Trophoblast cell (in vitro differentiated cells and primary cell): ENCODE data around the gene ADORA3.

Experiments
- DNase-seq, 2 donors: peaks; one replicate each; pipeline ENCODE4 v3.0.0-alpha.2; 2016
- H2AFZ ChIP-seq: 2 replicates; pipeline ENCODE4 v1.6.1; 2013; ENCODE audit warnings: low read length, moderate library complexity, mild to moderate bottlenecking; ENCODE audit not compliant: insufficient read depth, poor library complexity
- H2AK5ac ChIP-seq: 2 replicates; pipeline ENCODE4 v1.6.1; 2013; ENCODE audit warnings: mild to moderate bottlenecking, low read length
- H2BK120ac ChIP-seq: 2 replicates; pipeline ENCODE4 v1.6.1; 2013; ENCODE audit warnings: low read length, mild to moderate bottlenecking, moderate library complexity; ENCODE audit not compliant: insufficient read depth, poor library complexity
- H2BK12ac ChIP-seq: 2 replicates; pipeline ENCODE4 v1.6.1; 2013; ENCODE audit warnings: mild to moderate bottlenecking, low read length, moderate library complexity
- H2BK5ac ChIP-seq: 2 replicates; pipeline ENCODE4 v1.6.1; 2013; ENCODE audit warnings: low read length, low read depth, moderate library complexity, mild to moderate bottlenecking; ENCODE audit not compliant: poor library complexity
- H3K14ac ChIP-seq: 2 replicates; pipeline ENCODE4 v1.6.1; 2013; ENCODE audit warnings: mild to moderate bottlenecking, low read length
- H3K18ac ChIP-seq: 2 replicates; pipeline ENCODE4 v1.6.1; 2013; ENCODE audit warnings: mild to moderate bottlenecking, low read length
- H3K23ac ChIP-seq: 2 replicates; pipeline ENCODE4 v1.6.1; 2013; ENCODE audit warnings: low read length
- H3K27ac ChIP-seq: 2 replicates; pipeline ENCODE4 v1.5.1; 2013; ENCODE audit warnings: low read depth, mild to moderate bottlenecking, inconsistent platforms, low read length, moderate library complexity
- H3K27me3 ChIP-seq: 2 replicates; pipeline ENCODE4 v1.6.1; 2013; ENCODE audit warnings: inconsistent platforms, mild to moderate bottlenecking, low read length, moderate library complexity; ENCODE audit not compliant: insufficient read depth
- H3K36me3 ChIP-seq, 2 experiments: 1 replicate in 1 of 2; 2 replicates in 1 of 2; pipeline ENCODE4 v1.6.1; 2013; ENCODE audit warnings: low read length in 2 of 2, mild to moderate bottlenecking in 2 of 2, moderate library complexity in 1 of 2; ENCODE audit not compliant: insufficient read depth in 2 of 2, control insufficient read depth in 1 of 2
- H3K4ac ChIP-seq: 2 replicates; pipeline ENCODE4 v1.6.1; 2013; ENCODE audit warnings: low read depth, mild to moderate bottlenecking, low read length, moderate library complexity
- H3K4me1 ChIP-seq, 2 experiments: 1 replicate in 1 of 2; 2 replicates in 1 of 2; pipeline ENCODE4 v1.6.1; 2013; ENCODE audit warnings: low read length in 2 of 2, mild to moderate bottlenecking in 2 of 2, moderate library complexity in 1 of 2; ENCODE audit not compliant: insufficient read depth in 2 of 2, control insufficient read depth in 1 of 2
- H3K4me2 ChIP-seq: 2 replicates; pipeline ENCODE4 v1.6.1; 2013; ENCODE audit warnings: inconsistent platforms, mild to moderate bottlenecking, low read length, moderate library complexity
- H3K4me3 ChIP-seq: 2 replicates; pipeline ENCODE4 v1.5.1; 2013; ENCODE audit warnings: mild to moderate bottlenecking, low read depth, low read length, inconsistent platforms
- H3K79me1 ChIP-seq: one replicate; pipeline ENCODE4 v1.6.1; 2013; ENCODE audit warnings: low read length
- H3K79me2 ChIP-seq: 2 replicates; pipeline ENCODE4 v1.6.1; 2013; ENCODE audit warnings: low read length, mild to moderate bottlenecking; ENCODE audit not compliant: control insufficient read depth, insufficient read depth, poor library complexity
- H3K9ac ChIP-seq: 2 replicates; pipeline ENCODE4 v1.6.1; 2013; ENCODE audit warnings: mild to moderate bottlenecking, low read length
- H3K9me3 ChIP-seq: 2 replicates; pipeline ENCODE4 v1.6.1; 2013; ENCODE audit warnings: low read depth, mild to moderate bottlenecking, control low read depth, inconsistent platforms, low read length; ENCODE audit not compliant: insufficient read depth
- H4K12ac ChIP-seq: 2 replicates; pipeline ENCODE4 v1.6.1; 2013; ENCODE audit warnings: low read depth, mild to moderate bottlenecking, low read length, moderate library complexity
- H4K8ac ChIP-seq: 2 replicates; pipeline ENCODE4 v1.6.1; 2013; ENCODE audit warnings: low read depth, mild to moderate bottlenecking, low read length, moderate library complexity
- H4K91ac ChIP-seq: one replicate; pipeline ENCODE4 v1.6.1; 2013; ENCODE audit warnings: low read depth, mild to moderate bottlenecking, low read length, moderate library complexity
- WGBS: extraction: QIAGEN DNeasy Blood & Tissue Kit; methylation state at CpG from one replicate; pipeline ENCODE4 v1.1.7; 2013; ENCODE audit warnings: missing lambda C conversion rate; ENCODE audit not compliant: insufficient read length, insufficient coverage; ENCODE audit errors: extremely low coverage; 5-methylcytosine and 5-hydroxymethylcytosine counted together

The ADORA3 gene

GRCh38 chr1:111538343-111539025 is 35.1 kb upstream of the ADORA3 start:
- H3K4me3 ChIP-seq, result no peak overlapping the region
- H2AFZ ChIP-seq, result no peak overlapping the region
- no peak overlapping the region for H4K91ac ChIP-seq
- H3K4me2 ChIP-seq, result no peak overlapping the region
- no peak overlapping the region for H3K4ac ChIP-seq
- no peak overlapping the region for H3K9ac ChIP-seq
- H2BK5ac ChIP-seq, result no peak overlapping the region
- H3K23ac ChIP-seq, result no peak overlapping the region
- no CpG with 5 or more reads among the region's 6 CpGs for WGBS
- no peaks in the 10 kb centered on the region for H3K79me2 ChIP-seq
- H2BK12ac ChIP-seq, result no peak overlapping the region
- H3K27me3 ChIP-seq, result no peaks in the 10 kb centered on the region
- H3K79me1 ChIP-seq, result peaks cover 5% of the 10 kb centered on the region
- no peak overlapping the region for H3K14ac ChIP-seq
- no peaks in the 10 kb centered on the region for H3K9me3 ChIP-seq
- no peak overlapping the region for H3K27ac ChIP-seq
- no peak for DNase-seq
- no peak overlapping the region for H3K18ac ChIP-seq
- peaks cover 2 to 3% of the 10 kb centered on the region in 2 experiments for H3K4me1 ChIP-seq
- H2AK5ac ChIP-seq, result no peak overlapping the region
- H2BK120ac ChIP-seq, result no peak overlapping the region
- no peak overlapping the region for H4K12ac ChIP-seq
- no peaks in the 10 kb centered on the region for H3K36me3 ChIP-seq
- no peak overlapping the region for H4K8ac ChIP-seq

- Histone ChIP-seq H3K79me2 (no peaks in the 10 kb centered on the region), H3K4me1 (no peaks in the 10 kb centered on the region), H3K4me2 (no peak overlapping the region), H3K18ac (no peak overlapping the region), H3K14ac (no peak overlapping the region), H2BK12ac (no peak overlapping the region), H3K36me3 (no peaks in the 10 kb centered on the region), H2BK5ac (no peak overlapping the region), H2AK5ac (no peak overlapping the region), H3K4ac (no peak overlapping the region), H3K79me1 (no peaks in the 10 kb centered on the region), H4K12ac (no peak overlapping the region), H3K27ac (no peak overlapping the region), H3K4me3 (no peak overlapping the region), H2AFZ (no peak overlapping the region), H3K9ac (no peak overlapping the region), H2BK120ac (no peak overlapping the region), H3K9me3 (peaks cover 2% of the 10 kb centered on the region), H4K91ac (no peak overlapping the region), H4K8ac (no peak overlapping the region), H3K27me3 (no peaks in the 10 kb centered on the region), H3K23ac (no peak overlapping the region)
- DNase-seq, result peak in 1 of 2 donors; percentile 23
- WGBS, result no CpG with 5 or more reads among the region's 14 CpGs
Observed at GRCh38 chr1:111535256-111536191, 32.1 kb upstream of the ADORA3 start.

- Histone ChIP-seq H2AK5ac (no peak overlapping the region), H3K9ac (no peak overlapping the region)
- no CpG with 5 or more reads among the region's 3 CpGs for WGBS
Observed at GRCh38 chr1:111520053-111520452, 16.6 kb upstream of the ADORA3 start.

GRCh38 chr1:111517469-111518225 is 14.2 kb upstream of the ADORA3 start:
- H3K9me3 ChIP-seq, result peaks cover 2% of the 10 kb centered on the region
- no peak overlapping the region for H3K4me3 ChIP-seq
- no peak overlapping the region for H2BK5ac ChIP-seq
- H3K36me3 ChIP-seq, result no peaks in the 10 kb centered on the region
- DNase-seq, result no peak
- WGBS, result no CpG with 5 or more reads among the region's 1 CpG
- no peaks in the 10 kb centered on the region for H3K79me2 ChIP-seq
- no peak overlapping the region for H3K4me2 ChIP-seq
- H3K4ac ChIP-seq, result no peak overlapping the region
- H3K23ac ChIP-seq, result no peak overlapping the region
- no peaks in the 10 kb centered on the region for H3K4me1 ChIP-seq
- no peak overlapping the region for H4K12ac ChIP-seq
- H2BK120ac ChIP-seq, result no peak overlapping the region
- H3K27ac ChIP-seq, result no peak overlapping the region
- H3K18ac ChIP-seq, result no peak overlapping the region
- H3K9ac ChIP-seq, result no peak overlapping the region
- H2AK5ac ChIP-seq, result no peak overlapping the region
- H2BK12ac ChIP-seq, result no peak overlapping the region
- no peaks in the 10 kb centered on the region for H3K79me1 ChIP-seq
- H3K27me3 ChIP-seq, result no peaks in the 10 kb centered on the region
- no peak overlapping the region for H4K8ac ChIP-seq
- no peak overlapping the region for H4K91ac ChIP-seq
- H2AFZ ChIP-seq, result no peak overlapping the region
- no peak overlapping the region for H3K14ac ChIP-seq

More at GRCh38 chr1:111520053-111520452, 16.6 kb upstream of the ADORA3 start:
- no peak for DNase-seq
- no peak overlapping the region for H4K12ac ChIP-seq
- no peak overlapping the region for H3K27ac ChIP-seq
- no peak overlapping the region for H2BK5ac ChIP-seq
- H4K8ac ChIP-seq, result no peak overlapping the region
- no peaks in the 10 kb centered on the region for H3K79me1 ChIP-seq
- H3K23ac ChIP-seq, result no peak overlapping the region
- no peak overlapping the region for H2BK120ac ChIP-seq
- H2AFZ ChIP-seq, result no peak overlapping the region
- H3K4ac ChIP-seq, result no peak overlapping the region
- H3K9me3 ChIP-seq, result no peaks in the 10 kb centered on the region
- no peaks in the 10 kb centered on the region for H3K79me2 ChIP-seq
- H3K4me3 ChIP-seq, result no peak overlapping the region
- no peak overlapping the region for H2BK12ac ChIP-seq
- no peak overlapping the region for H3K18ac ChIP-seq
- H3K36me3 ChIP-seq, result no peaks in the 10 kb centered on the region
- no peak overlapping the region for H3K14ac ChIP-seq
- H3K4me2 ChIP-seq, result no peak overlapping the region
- no peaks in the 10 kb centered on the region for H3K27me3 ChIP-seq
- H4K91ac ChIP-seq, result no peak overlapping the region
- H3K4me1 ChIP-seq, result no peaks in the 10 kb centered on the region
